ENCODE data around the gene TBC1D22A.

- no peak for TF ChIP-seq MAX (IDR thresholded peaks at IDR 0.05)
- TF ChIP-seq CTCF (IDR thresholded peaks at IDR 0.05; ENCODE audit: low read depth, low read length, missing input control): peak; percentile 44
- TF ChIP-seq YY1 (IDR thresholded peaks at IDR 0.05): no peak
- TF ChIP-seq RXRA (IDR thresholded peaks at IDR 0.05): no peak
- no peak for TF ChIP-seq JUND (IDR thresholded peaks at IDR 0.05)
- no peak for TF ChIP-seq NR2F2 (IDR thresholded peaks at IDR 0.05)
- TF ChIP-seq SP1 (IDR thresholded peaks at IDR 0.05): no peak
- TF ChIP-seq ZBTB33 (IDR thresholded peaks at IDR 0.05): no peak
- TF ChIP-seq GABPA (IDR thresholded peaks at IDR 0.05 in 1 of 2, conservative IDR thresholded peaks at IDR 0.05 in 1 of 2): no peak
- no peak for TF ChIP-seq EGR1 (IDR thresholded peaks at IDR 0.05; ENCODE audit: low read depth in 2 of 2)
- no peak for TF ChIP-seq HNF4G (IDR thresholded peaks at IDR 0.05)
- no peak for TF ChIP-seq REST (IDR thresholded peaks at IDR 0.05)
- TF ChIP-seq TAF1 (conservative IDR thresholded peaks at IDR 0.05): no peak
These were observed 83.1 kb downstream of the TBC1D22A start for GRCh38 chr22:46845296-46846149.
